ENCODE data around the gene BAZ1B.
"Not testable (repeated sequence)": the region's sequence is repeated elsewhere in the genome, so short reads cannot be mapped to it uniquely, and the experiment has no call there.

BAZ1B gene

GRCh38 chr7:73526896-73527821, 5.1 kb upstream of the BAZ1B start:
- peak; percentile 60 for DNase-seq (ENCODE audit: low read depth)
- no peak overlapping the region for H3K4me3 ChIP-seq (ENCODE audit: low read depth, low read length)
- no peak for TF ChIP-seq CTCF (IDR thresholded peaks at IDR 0.05; ENCODE audit: insufficient read depth, low read depth, low read length, missing control alignments)

- DNase-seq (ENCODE audit: low read depth): not testable (repeated sequence)
- peak overlapping the region; percentile 52 for H3K4me3 ChIP-seq (ENCODE audit: low read depth, low read length)
These were observed 4.0 kb upstream of the BAZ1B start for GRCh38 chr7:73526158-73526494.

GRCh38 chr7:73521636-73522104, 423 bp downstream of the BAZ1B start:
- DNase-seq (ENCODE audit: low read depth): no peak
- H3K4me3 ChIP-seq (ENCODE audit: low read depth, low read length): peak overlapping the region; percentile 95
- no peak for TF ChIP-seq CTCF (IDR thresholded peaks at IDR 0.05; ENCODE audit: insufficient read depth, low read depth, low read length, missing control alignments)

GRCh38 chr7:73520673-73521635, 1.1 kb downstream of the BAZ1B start:
- no peak for TF ChIP-seq CTCF (IDR thresholded peaks at IDR 0.05; ENCODE audit: insufficient read depth, low read depth, low read length, missing control alignments)
- peak; percentile 31 for DNase-seq (ENCODE audit: low read depth)
- peak overlapping the region; percentile 95 for H3K4me3 ChIP-seq (ENCODE audit: low read depth, low read length)

GRCh38 chr7:73519867-73520672, 2.0 kb downstream of the BAZ1B start:
- DNase-seq (ENCODE audit: low read depth): peak; percentile 22
- no peak for TF ChIP-seq CTCF (IDR thresholded peaks at IDR 0.05; ENCODE audit: insufficient read depth, low read depth, low read length, missing control alignments)
- peak overlapping the region; percentile 95 for H3K4me3 ChIP-seq (ENCODE audit: low read depth, low read length)

GRCh38 chr7:73518470-73518869, 3.6 kb downstream of the BAZ1B start:
- TF ChIP-seq CTCF (IDR thresholded peaks at IDR 0.05; ENCODE audit: insufficient read depth, low read depth, low read length, missing control alignments): no peak
- DNase-seq (ENCODE audit: low read depth): no peak
- no peak overlapping the region for H3K4me3 ChIP-seq (ENCODE audit: low read depth, low read length)
